Body of pancreas (tissue), 4 donors: ENCODE measurements around the gene TSKS.

Experiments
- CTCF ChIP-seq, 7 experiments: fragments of 450-650 bp in 4 of 7; fragments of 200-600 bp in 3 of 7; sonication (generic) in 3 of 7; IDR thresholded peaks; one replicate each; pipeline ENCODE4 v1.5.1; 2016 to 2019; ENCODE audit warnings: antibody characterized with exemption in 7 of 7
- POLR2A ChIP-seq, 3 donors: fragments of 450-650 bp; IDR thresholded peaks; one replicate each; pipeline ENCODE4 v1.6.1; 2016; ENCODE audit warnings: antibody characterized with exemption in 3 of 3, mild to moderate bottlenecking in 2 of 3

DNA sequence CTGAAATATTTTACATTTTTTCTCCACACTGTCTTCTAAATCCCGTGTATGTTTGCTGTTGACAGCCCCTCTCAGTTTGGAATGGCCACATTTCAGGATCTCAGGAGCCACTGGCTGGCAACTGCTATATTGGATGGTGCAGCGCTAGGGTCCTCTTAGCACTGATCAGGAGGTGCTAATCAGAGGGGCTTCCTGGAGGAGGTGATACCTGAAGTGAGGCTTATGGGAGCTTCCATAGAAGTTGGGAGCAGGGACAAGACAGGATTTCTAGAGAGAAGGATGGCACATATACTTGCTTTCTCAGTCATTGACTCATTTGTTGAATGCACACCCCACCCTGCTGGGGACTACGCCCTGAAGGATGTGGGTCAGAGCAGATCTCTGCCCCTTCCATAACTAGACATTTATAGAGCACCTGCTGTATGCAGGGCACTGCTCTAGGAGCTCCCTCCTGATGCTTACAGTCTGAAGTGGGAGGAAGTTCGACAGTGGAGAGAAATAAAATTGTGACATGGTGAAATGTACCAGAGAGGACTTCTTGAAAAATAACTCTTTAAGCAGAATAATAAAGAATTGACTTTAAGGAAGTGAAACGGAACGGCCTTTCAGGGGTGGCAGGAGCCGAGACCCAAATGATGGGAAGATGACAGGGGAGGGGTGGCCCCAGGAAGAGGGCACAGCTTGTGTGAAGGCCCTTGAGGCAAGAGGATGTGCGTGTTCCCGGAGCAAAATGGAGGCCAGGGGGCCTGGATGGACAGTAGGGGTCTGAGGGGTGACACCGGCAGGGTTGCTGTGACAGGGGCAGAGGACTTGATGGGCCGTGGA, 16.8 kb upstream of the TSKS start:
- TF ChIP-seq CTCF (IDR thresholded peaks at IDR 0.05) (no peak), POLR2A (IDR thresholded peaks at IDR 0.05) (no peak)
